ENCODE results near the gene PLA2G4E. TPM values are rescaled to one million over a fixed set of nuclear protein-coding genes. Genes with fewer than 3 reads are reported as not detected.
A peak's percentile ranks its signal among the peaks of the same experiment; 100 is the strongest.

Gene PLA2G4E
- total and polyA plus RNA-seq, 9 of the 15 experiments (the other 6 are each of a cell fraction or from before 2014, with no cell fraction given) = 0.03 TPM; not detected in 8

DNA sequence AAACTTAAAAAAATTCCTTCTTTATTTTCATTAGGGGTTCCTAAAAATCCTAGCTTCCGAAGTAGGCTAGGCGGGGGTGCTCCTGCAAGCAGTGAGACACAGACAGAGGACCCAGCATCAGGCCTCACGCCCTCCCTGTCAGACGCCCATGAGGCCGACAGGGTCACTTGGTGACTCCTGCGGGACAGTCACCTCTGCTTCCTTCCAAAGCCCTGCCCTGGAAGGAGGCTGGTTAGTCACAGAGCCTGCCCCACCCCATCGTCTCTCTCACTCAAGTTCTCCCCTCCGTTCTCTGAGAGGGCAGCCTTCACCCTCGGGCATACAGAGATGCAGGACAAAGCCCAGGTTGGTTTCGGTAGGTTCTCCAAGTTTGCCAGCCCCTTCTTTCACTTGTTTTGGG is 87.1 kb downstream of the PLA2G4E start:
- H3K27ac ChIP-seq (ENCODE audit: extremely low read depth, low read depth, low read length) = no peak overlapping the region
- TF ChIP-seq FOXP4 (CRISPR knock-in tag; IDR thresholded peaks at IDR 0.05; ENCODE audit: borderline replicate concordance) = no peak
- no peak for TF ChIP-seq ELF4 (CRISPR knock-in tag; IDR thresholded peaks at IDR 0.05)
- no peak for TF ChIP-seq ZNF12 (CRISPR knock-in tag; IDR thresholded peaks at IDR 0.05)
- no peak for TF ChIP-seq STAT5B (CRISPR knock-in tag; IDR thresholded peaks at IDR 0.05)
- TF ChIP-seq RBFOX2 (IDR thresholded peaks at IDR 0.05; ENCODE audit: low read depth, low read length) = no peak
- no peak for TF ChIP-seq CXXC5 (CRISPR knock-in tag; IDR thresholded peaks at IDR 0.05)
- no peak for TF ChIP-seq ZC3H4 (CRISPR knock-in tag; IDR thresholded peaks at IDR 0.05; ENCODE audit: borderline replicate concordance)
- no peak for TF ChIP-seq ZNF324 (CRISPR knock-in tag; IDR thresholded peaks at IDR 0.05)
- H3K9me3 ChIP-seq (replicated peaks; ENCODE audit: control insufficient read depth, insufficient read depth, low read depth, low read length) = no peaks in the 10 kb centered on the region
- intact Hi-C loops (cut with micrococcal nuclease) = no loop called here
- peaks cover 3 to 13% of the 10 kb centered on the region in 2 experiments; a peak in 4 of 5 replicates for H3K4me1 ChIP-seq (replicated peaks in 1 of 2; ENCODE audit: control insufficient read depth in 2 of 2, insufficient read depth in 2 of 2, low read length in 2 of 2)
- H3K36me3 ChIP-seq (ENCODE audit: control insufficient read depth, insufficient read depth, low read length) = peaks cover 4% of the 10 kb centered on the region; the same call in 2 of the 3 replicates
- 41% methylated on average over 9 of the region's 10 CpGs for WGBS (ENCODE audit: insufficient coverage, low coverage, missing lambda C conversion rate)
- no TSS peak for BruUV-seq (replicated peaks)
- CTCF ChIA-PET (ENCODE audit: low intra/inter-chr PET ratio) = no interaction called here
- H3K79me2 ChIP-seq (ENCODE audit: control insufficient read depth, insufficient read depth, low read length) = no peaks in the 10 kb centered on the region
- no peaks in the 10 kb centered on the region for H4K20me1 ChIP-seq (replicated peaks; ENCODE audit: control insufficient read depth, insufficient read depth, low read length)
- no peaks in the 10 kb centered on the region for H3K27me3 ChIP-seq (ENCODE audit: control insufficient read depth in 2 of 2, insufficient read depth in 2 of 2, low read length in 2 of 2)
- no peak overlapping the region for H3K4me3 ChIP-seq
- no peak overlapping the region for H2AFZ ChIP-seq (ENCODE audit: low read depth, low read length)
- H3K4me2 ChIP-seq (ENCODE audit: insufficient read depth, low read length) = no peak overlapping the region
- ATAC-seq (peak; percentile 52), DNase-seq (ENCODE audit: extremely low read depth in 1 of 4, low spot score in 3 of 4) (no peak), FAIRE-seq (no peak)
- H3K9me1 ChIP-seq (ENCODE audit: control insufficient read depth, insufficient read depth, low read length) = no peaks in the 10 kb centered on the region
- in situ Hi-C loops (cut with MboI) = no loop called here
- POLR2A ChIA-PET = interaction anchor here (0.6 kb wide), 1 partner anchor 754 kb away, joined by 3 read pairs; no protein-coding TSS in a partner anchor
- H3K9ac ChIP-seq (ENCODE audit: insufficient read depth in 1 of 2, low read depth in 2 of 2, low read length in 2 of 2) = no peak overlapping the region
